PFSK-1 (cell line): ENCODE data around the gene PLXNC1.

Source experiments
- FOXP2 ChIP-seq: optimal IDR thresholded peaks from 2 replicates; pipeline ENCODE3; 2011; ENCODE audit warnings: borderline replicate concordance, control low read depth, inconsistent platforms; ENCODE audit not compliant: insufficient read depth; ENCODE audit errors: extremely low read length, extremely low read depth
- POLR2AphosphoS5 ChIP-seq: IDR thresholded peaks from 2 replicates; pipeline ENCODE4 v1.6.1; 2012; ENCODE audit warnings: low read depth, mild to moderate bottlenecking, control low read depth, low read length, moderate library complexity
- REST ChIP-seq, 2 experiments: IDR thresholded peaks; 2 replicates each; pipeline versions ENCODE4 v1.6.1 to v1.8.0; 2011 to 2012; ENCODE audit warnings: low read depth in 2 of 2, low read length in 2 of 2, control low read depth in 1 of 2, inconsistent platforms in 1 of 2, mild to moderate bottlenecking in 1 of 2, moderate library complexity in 1 of 2; ENCODE audit not compliant: insufficient read depth in 1 of 2
- SIN3A ChIP-seq: IDR thresholded peaks from 2 replicates; pipeline ENCODE4 v1.6.1; 2012; ENCODE audit warnings: mild to moderate bottlenecking, low read length, moderate library complexity, borderline replicate concordance; ENCODE audit not compliant: insufficient read depth
- TAF1 ChIP-seq: IDR thresholded peaks from 2 replicates; pipeline ENCODE4 v1.6.1; 2012; ENCODE audit warnings: low read length, control low read depth, borderline replicate concordance; ENCODE audit not compliant: insufficient read depth

Gene PLXNC1

GRCh38 chr12:94144781-94145180 is 3.6 kb upstream of the PLXNC1 start:
- TF ChIP-seq FOXP2 (no peak), TAF1 (no peak), REST (IDR thresholded peaks at IDR 0.05; ENCODE audit: insufficient read depth in 1 of 2, low read depth in 2 of 2, low read length in 2 of 2) (no peak), POLR2AphosphoS5 (no peak), SIN3A (no peak)

- TF ChIP-seq POLR2AphosphoS5 (no peak), FOXP2 (no peak), REST (IDR thresholded peaks at IDR 0.05; ENCODE audit: insufficient read depth in 1 of 2, low read depth in 2 of 2, low read length in 2 of 2) (no peak), TAF1 (no peak), SIN3A (no peak)
These were observed 3.0 kb upstream of the PLXNC1 start for GRCh38 chr12:94145191-94145983.

- TF ChIP-seq POLR2AphosphoS5, result no peak
- no peak for TF ChIP-seq REST (IDR thresholded peaks at IDR 0.05; ENCODE audit: insufficient read depth in 1 of 2, low read depth in 2 of 2, low read length in 2 of 2)
- TF ChIP-seq FOXP2, result no peak
- no peak for TF ChIP-seq SIN3A
- TF ChIP-seq TAF1, result no peak
These were observed 2.0 kb upstream of the PLXNC1 start for GRCh38 chr12:94146166-94146936.

- TF ChIP-seq POLR2AphosphoS5, result no peak
- TF ChIP-seq REST (IDR thresholded peaks at IDR 0.05; ENCODE audit: insufficient read depth in 1 of 2, low read depth in 2 of 2, low read length in 2 of 2), result no peak
- TF ChIP-seq FOXP2, result no peak
- no peak for TF ChIP-seq SIN3A
- TF ChIP-seq TAF1, result no peak
These were observed 888 bp upstream of the PLXNC1 start for GRCh38 chr12:94147387-94147990.
